CD4-positive, alpha-beta T cell treated with Interleukin-10 for 1 hour (primary cell): ENCODE data around the gene INPP5A.
"Not testable (repeated sequence)": the region's sequence is repeated elsewhere in the genome, so short reads cannot be mapped to it uniquely, and the experiment has no call there.

Experiments used
- DNase-seq: peaks from one replicate; pipeline ENCODE4 v3.0.0-alpha.2; 2020

Gene INPP5A

DNA sequence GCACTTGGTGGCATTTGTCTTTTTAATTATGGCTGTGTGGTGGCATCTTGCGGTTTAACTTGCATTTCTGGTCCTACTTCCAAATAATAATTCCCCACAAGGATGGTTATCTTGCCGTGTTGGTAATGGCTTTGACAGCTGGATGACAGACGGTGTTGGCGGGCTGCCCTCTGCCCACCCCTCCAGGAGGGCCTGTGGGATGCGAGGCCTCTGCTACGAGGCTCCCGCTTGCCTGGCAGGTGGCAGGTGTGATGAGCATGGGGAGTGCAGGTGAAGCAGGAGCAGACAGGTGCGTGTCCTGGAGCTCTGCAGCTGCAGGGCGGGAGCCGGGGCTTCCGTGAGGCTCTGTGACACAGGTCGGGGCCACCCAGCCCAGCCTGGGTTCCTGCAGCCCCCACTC is 11.8 kb downstream of the INPP5A start:
- no peak for DNase-seq

DNA sequence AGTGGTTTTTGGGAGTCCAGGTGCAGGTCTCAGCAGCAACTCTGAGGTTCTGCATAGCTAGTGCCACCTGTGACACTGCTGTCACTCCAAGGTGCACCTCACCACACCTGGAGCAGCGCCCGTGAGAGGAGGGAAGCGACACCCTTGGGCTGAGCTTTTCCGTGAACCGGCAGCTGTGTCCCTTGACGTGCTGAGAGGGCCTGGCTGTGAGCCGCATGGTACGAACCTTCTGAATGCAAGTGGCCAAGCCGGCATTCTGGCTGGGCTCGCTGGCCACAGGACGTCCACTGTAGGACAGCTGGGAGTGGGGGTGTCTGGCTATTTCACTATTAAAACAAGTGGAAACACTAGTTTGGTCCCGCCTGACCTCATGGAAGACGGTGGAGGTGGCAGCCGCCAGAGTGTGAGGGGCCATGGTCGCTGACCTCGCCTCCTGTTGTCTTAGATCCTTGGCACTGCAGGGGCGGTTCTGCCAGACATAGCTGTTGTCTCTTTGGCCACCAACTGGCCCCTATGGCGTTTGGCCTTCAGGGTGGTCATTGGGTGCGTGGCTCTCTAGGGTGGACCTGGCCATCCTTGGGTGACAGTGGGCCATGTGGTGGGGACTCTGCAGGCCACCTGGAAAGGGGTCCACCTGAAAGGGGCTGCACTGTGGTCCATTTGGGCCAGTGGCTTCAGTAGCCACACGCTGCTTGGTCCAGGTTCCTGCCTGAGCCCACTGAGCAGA is 12.9 kb downstream of the INPP5A start:
- no peak for DNase-seq

DNA sequence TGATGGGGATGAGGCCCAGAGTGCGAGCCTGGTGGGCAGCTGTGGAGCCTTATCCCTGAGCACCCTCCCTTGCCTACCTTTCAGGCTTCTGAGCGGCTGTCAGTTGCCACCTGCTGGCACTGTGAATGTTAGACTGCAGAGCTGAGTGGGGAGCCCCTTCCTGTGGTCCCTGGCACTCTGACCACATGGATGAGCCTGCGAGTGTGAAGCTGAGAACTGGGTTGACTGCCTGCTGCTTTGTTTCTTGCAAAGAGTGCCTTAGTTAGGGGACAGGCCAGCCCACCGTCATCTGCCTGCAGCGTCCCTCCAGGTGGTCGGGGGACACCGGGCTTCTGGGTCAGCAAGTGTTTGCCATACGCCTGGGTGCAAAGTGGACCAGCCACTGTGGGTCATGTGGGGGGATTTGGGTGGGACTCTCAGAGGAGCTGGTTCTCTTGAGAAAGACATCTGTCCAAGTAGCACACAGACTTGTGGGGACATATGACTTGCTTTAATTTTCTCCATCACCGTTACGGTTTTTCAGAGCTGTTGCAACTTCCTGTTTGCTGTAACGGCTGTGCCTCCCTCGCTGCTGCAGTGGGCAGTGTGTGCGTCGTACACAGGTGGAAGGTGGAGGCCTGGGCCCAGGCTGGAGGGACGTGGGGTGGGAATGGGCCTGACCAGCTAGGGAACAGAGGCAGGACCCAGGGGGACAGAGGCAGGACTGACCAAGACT is 13.7 kb downstream of the INPP5A start:
- DNase-seq: peak; percentile 36

DNA sequence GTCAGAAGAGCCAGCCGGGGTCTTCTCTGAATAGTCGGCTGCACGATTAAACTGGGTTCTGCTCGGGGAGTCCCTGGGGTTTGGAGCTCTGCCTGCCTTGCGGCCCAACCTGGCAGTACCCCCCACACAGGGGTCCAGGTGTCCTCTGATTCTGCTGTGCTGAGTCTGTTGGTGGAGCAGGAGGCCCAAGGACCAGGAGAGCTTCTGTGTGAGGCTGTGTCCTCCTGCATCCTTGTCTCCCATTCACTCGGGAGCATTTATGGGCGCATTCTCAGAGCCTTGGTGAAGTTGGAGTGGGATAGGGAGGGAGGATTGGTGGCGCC is 14.2 kb downstream of the INPP5A start:
- DNase-seq: no peak

DNA sequence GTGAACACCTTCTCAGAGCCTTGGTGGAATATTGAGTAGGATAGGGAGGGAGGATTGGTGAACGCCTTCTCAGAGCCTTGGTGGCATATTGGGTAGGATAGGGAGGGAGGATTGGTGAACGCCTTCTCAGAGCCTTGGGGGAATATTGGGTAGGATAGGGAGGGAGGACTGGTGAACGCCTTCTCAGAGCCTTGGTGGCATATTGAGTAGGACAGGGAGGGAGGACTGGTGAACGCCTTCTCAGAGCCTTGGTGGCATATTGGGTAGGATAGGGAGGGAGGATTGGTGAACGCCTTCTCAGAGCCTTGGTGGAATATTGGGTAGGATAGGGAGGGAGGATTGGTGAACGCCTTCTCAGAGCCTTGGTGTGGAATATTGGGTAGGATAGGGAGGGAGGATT is 15.0 kb downstream of the INPP5A start:
- not testable (repeated sequence) for DNase-seq

DNA sequence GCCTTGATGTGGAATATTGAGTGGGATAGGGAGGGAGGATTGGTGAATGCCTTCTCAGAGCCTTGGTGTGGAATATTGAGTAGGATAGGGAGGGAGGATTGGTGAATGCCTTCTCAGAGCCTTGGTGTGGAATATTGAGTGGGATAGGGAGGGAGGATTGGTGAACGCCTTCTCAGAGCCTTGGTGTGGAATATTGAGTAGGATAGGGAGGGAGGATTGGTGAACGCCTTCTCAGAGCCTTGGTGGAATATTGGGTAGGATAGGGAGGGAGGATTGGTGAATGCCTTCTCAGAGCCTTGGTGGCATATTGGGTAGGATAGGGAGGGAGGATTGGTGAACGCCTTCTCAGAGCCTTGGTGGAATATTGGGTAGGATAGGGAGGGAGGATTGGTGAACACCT is 16.0 kb downstream of the INPP5A start:
- not testable (repeated sequence) for DNase-seq

DNA sequence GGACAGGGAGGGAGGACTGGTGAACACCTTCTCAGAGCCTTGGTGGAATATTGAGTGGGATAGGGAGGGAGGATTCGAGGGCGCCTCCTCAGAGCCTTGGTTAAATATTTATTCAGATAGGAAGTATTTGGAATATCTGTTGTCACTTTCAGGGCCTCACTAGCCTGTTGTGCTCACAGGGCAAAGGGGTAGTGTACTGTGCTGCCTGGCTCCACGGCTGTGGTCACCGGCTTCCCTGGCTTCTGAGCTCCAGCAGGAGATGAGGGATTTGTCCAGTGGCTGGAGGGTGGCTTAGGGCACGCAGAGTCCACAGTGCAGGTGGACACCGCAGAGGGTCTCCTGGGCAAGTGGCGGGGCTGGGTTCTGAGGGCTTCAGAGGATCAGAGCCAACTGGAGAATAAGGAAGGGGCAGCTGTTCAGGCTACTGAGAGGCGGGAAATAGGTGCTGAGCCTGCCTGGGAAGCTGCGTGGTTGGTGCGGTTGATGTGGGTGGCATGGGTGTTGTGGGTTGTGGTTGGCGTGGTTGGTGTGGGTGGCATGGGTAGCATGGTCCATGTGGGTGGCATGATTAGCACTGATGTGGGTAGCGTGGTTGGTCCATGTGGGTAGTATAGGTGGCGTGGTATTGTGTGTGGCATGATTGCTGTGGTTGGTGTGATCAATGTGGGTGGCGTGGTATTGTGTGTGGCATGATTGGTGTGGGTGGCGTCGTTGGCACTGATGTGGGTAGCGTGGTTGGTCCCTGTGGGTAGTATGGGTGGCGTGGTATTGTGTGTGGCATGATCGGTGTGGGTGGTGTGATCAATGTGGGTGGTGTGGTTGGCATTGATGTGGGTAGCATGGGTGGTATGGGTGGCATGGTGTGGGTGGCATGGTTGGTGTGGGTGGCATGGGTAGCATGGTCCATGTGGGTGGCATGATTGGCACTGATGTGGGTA is 16.7 kb downstream of the INPP5A start:
- peak; percentile 29 for DNase-seq

DNA sequence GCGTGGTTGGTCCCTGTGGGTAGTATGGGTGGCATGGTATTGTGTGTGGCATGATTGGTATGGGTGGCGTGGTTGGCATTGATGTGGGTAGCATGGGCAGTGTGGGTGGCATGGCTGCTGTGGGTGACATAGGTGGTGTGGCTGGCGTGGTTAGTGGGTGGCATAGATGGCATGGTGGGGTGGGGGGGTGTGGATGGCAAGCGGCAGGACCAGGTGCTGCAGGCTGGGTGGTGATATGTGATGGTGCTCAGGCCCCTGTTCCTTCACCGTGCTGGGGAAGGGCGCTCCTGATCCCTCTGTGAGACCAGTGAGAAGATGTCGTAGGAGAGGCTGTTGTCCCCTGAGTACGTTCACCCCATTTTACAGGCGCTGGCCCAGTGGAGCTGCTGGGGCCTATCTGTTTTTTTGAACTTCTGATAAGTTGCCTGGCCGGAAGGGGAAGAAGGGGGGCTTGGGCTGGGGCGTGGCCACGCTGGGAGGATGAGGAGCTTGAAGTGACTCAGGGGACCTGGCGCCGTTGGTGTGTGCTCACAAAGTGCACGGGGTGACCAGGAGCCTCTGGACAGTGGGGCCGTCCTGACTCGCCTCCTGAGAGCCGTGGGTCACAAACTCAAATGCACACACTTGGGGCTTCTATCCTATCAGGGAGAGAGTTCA is 17.5 kb downstream of the INPP5A start:
- DNase-seq: peak; percentile 47

DNA sequence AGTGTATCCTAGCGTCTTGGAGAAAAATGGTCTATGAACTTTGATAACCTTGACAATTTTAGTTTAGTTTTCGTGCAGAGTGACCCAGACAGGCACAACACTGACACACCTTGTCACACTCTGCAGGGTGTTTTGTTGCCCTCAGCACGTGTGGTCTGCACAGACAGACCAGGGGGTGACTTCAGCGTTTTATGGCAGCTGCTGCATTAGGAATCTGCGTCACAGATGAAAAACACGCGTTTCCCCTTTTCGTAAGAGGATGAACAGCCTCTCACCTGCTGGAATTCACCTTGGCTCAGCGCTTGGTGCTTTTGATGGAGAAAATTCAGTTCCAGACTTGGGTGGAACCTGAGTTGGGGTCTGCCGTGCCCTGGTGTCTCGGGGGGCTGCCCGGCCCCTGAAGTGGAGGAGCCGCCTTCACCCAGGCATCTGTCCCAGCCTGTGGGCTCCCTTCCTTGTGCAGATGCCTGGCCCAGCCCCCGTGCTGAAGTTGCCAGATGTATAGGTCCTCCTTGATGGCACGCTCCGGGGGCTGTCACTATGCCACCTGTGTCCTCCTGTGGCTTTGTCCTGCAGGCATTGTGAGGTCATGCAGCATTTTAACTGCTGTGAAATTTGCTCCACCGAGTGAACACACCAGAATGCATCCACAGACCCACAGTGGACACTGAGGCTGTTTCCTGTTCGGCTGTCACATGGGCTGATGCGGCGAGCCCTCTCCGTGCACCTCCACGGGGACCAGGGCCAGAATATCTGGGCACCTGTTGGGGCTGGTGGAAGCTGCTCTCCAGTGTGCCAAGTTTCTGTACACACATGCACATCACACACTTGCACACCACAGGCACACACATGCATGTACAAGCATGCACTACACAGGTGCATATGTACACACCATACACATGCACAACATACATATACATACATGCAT is 18.3 kb downstream of the INPP5A start:
- DNase-seq: no peak

DNA sequence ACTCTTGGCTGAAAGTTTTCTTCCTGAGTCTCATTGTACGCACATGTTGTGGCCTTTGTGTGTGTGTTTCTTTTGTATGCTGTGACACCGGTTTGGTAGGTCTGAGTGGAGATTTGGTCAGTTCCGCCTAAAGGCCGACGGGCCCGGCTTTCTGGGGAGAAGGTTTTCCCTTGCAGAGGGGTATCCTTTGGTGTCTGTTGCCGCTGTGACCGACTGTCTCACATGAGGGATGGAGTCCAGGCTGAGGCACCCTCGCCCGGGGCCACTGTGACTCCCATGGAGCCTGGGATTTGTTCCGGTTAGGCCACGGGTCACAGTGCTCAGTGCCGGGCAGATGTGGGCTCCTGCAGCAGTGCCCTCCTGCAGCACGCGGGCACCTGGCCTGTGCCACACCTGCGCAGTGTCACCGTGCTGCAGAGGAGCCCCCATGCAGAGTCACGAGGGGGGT is 19.4 kb downstream of the INPP5A start:
- no peak for DNase-seq

DNA sequence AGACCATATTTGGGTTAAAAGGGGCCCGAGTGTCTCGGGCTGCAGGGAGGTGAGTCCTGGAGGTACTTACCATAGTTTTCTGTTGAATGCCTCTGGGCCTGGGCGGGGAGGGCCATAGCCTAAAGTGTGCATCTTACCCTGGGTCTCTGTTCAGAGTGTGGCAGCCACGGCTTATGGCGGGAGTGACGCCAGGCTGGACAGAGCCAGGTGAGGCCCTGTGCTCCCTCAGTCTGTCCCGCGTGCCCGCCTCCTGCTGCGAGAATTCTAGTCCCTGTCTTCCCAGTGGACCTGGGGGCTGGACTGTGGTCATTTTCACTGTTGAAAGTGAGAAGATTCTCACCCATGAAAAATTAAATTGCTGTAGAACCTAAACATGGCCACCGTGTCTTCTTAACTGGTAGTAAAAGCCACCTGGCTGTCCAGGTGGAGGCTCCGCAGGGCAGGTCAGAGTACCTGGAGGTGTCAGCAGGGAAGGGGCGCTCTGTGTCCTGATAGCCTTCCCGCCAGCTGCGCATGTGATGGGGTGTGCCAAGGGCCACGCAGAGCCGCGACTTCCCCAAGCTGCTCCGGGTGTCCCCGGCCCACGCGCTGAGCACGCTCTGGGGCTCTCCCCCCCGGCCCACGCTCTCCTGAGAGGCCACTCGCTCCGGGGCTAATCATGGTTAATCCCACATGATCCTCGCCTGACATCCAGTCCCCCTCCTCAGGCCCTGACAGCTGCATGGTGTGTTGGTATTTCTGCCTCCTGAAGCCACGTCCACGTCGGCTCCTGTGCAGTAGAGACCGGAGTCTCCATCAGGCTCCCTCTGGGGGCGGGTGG is 20.3 kb downstream of the INPP5A start:
- DNase-seq: no peak

DNA sequence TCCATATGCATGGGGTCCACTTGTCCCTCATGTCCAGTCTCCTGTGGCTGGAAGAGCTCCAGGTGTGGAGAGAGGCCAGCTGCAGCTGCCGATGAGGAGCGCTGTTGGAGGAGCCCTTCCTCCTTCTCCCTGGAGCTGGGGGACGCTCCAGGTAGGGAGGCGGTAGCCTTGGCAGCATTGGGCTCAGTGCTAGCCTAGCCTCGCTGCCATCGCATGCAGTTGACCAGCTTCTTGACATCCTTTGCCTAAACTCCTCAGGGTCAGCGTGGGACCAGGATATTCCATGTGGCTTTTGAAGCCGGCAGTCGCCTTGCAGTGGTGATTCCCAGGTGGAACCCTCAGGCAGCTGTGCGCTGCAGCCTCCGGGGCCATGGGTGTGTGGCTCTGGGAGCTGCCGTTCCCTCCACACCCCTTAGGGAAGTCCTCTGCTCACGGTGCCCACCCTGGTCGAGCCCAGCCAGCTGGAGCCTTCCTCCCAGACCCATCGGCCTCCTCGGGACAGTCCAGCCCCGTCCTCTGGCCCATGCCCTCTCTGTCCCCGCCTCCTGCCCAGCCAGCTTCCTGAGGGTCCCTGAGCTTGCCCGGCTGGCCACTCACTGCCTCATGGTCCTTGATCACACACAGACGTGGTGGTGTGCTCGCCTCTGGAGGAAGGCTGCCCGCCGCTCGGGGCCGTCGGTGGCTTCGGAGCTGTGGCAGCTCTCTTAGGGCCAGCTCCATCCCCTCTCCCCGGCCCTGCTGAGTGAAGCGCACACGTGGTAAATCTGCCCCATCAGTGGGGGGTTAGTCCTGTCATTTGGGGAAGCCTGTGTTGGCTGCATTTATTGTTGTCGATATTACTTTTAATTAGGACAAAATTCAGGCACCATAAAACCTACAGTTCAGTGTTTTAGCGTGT is 21.2 kb downstream of the INPP5A start:
- no peak for DNase-seq

DNA sequence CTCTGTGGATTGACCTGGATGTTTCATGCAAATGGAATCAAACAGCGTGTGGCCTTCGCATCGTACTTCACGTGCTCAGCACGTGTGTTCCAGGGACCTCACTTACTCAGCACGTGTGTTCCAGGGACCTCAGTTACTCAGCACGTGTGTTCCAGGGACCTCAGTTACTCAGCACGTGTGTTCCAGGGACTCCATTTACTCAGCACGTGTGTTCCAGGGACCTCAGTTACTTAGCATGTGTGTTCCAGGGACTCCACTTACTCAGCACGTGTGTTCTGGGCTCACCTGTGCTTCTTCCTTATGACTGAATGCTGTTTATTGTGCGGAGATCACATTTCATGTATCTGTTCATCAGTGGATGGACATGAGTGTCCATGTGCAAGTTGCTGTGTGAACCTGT is 22.0 kb downstream of the INPP5A start:
- DNase-seq: no peak

DNA sequence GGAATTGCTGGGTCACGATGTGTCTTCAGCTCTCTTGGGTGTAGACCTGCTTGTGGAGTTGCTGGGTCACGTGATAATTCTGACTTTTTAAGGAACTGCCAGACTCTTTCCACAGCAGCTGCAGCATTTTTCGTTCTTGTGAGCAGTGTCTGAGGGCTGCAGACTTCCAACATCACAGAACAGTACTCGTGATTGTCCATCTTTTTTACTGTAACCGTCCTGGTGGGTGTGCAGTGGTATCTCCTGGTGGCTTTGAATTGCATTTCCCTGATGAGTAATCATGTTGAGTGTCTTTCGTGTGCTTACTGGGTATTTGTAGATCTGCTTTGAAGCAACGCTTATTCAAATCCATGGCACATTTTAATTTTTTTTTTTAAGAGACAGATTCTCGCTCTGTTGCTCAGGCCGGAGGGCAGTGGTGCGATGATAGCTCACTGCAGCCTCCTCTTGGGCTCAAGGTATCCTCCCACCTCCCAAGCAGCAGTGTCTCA is 22.7 kb downstream of the INPP5A start:
- no peak for DNase-seq

DNA sequence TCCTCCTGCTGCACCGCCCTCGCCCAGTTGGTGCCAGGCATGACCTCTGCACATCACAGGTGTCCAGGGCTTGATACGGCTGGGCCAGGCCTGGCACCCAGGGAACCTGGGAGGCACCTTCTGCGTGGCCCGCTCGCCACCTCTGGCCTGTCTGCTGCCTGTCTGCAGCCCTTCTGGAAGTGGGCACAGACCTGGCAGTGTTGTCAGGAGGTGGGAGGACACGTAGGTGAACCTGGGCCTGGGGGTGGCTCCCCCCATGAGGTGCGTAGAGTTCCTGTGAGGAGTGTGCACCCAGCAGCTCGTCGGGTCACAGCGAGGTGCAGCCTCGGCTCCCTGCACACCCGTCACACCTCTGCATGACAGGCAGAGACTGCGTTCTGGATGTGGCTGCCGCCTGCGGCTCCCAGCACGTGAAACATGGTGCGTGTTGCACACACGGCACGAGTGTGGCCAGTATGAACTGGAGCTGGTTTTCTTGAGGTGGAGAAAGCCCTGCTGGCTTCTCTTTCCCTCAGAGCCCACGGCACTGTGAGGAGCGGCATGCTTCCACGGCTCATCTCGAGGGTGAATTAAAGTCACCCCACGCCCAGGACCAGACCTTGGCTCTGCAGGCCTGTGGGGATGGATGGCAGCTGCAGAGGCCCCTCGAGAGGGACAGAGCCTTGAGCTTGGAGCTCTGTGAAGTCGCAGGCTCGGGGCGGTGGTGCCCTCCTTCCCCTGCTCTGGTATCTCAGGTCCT is 24.8 kb downstream of the INPP5A start:
- DNase-seq: no peak

DNA sequence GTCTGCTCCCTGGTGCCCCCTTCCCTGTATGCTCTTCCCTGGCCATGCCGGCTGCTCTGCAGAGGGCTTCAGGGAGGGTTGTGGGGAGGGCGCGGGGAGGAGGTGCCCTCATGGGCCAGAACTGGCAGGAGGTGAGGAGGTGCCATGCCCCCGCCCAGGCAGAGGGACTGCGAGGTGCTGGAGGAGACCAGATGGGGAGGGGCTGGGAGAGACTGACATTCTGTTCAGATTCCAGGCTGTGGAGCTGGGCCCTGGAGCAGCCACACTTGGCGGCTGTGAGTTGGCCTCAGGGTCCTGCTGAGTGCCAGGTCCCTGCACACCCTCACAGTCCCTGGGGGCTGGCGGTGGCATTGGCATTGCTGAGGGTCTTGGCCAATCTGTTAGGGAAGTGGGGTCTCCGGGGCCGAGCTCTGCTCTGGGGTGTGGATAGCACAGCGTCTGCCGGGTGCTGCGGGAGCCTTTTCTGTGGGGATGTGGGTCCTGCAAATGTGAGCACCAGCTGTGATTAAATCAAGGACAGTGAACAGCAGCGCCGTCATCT is 25.4 kb downstream of the INPP5A start:
- DNase-seq: no peak

DNA sequence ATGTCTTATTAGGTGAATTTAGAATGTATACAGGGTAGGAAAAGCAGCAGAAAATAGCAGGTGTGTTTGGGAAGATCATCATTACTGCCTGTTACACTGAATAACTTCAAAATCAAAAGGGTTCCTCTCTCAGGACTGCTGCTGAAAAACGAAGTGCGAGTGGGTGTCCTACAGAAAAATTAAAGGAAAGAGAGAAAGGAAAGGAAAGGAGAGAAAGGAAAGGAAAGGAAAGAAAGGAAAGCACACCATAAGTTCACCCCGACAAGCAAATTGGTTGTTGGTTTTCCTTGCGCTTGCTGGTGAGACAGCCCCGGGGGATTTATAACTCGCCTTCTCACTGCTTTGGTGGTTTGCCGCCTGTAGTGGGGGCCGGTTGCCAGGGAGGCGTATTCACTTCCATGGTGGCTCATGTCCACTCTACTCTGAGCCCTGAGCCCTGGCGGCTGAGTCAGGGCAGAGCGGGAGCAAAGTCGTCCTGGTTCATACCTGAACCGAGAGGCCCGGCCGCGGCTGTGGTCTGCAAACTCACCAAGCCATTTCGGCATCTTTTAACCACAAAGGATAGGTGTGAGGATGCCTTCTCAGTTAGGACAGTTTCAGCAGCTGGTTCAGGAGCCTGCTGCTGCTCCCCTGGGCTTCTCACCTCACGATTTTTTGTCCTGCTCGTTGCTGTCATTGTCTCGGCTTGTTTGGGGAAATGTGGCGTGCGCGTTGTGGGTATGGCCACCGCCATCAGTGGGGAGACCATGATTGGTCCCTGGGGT is 26.1 kb downstream of the INPP5A start:
- DNase-seq: no peak

DNA sequence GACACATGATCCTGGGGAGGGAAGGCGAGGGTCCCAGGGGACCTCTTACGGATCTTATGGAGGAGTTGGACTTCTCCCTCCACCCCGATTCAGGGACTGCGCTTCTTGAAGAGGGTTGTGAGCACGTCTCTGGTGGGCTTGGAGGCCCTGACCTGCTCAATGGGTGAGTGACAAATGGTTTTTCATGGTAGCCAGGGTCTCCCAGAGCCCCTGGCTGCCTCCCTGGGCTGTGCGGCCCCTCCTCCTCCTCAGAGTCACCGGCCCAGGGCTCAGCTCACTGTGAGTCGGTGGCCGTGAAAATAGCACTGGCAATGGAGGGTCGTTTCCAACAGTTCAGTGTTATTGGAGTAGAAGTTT is 26.6 kb downstream of the INPP5A start:
- no peak for DNase-seq
